Activated CD4-positive, alpha-beta memory T cell treated with anti-CD3 and anti-CD28 coated beads for 36 hours (primary cell): ENCODE measurements around the gene FUT3. TPM values are rescaled to one million over a fixed set of nuclear protein-coding genes. Genes with fewer than 3 reads are reported as not detected.
"Not testable (repeated sequence)": the region's sequence is repeated elsewhere in the genome, so short reads cannot be mapped to it uniquely, and the experiment has no call there.

ENCODE experiments used
- CTCF ChIA-PET: fragments of 350-600 bp; sonication (Branson Sonifier 250); formaldehyde crosslinking; loops from one replicate; lab custom pipeline; 2021; ENCODE audit warnings: antibody characterized with exemption, inconsistent platforms; lab: Charles Lee
- POLR2A ChIA-PET: fragments of 350-600 bp; sonication (Branson Sonifier 250); formaldehyde crosslinking; loops from one replicate; lab custom pipeline; 2021; ENCODE audit warnings: antibody characterized with exemption; lab: Charles Lee
- DNase-seq: peaks from one replicate; pipeline ENCODE4 v3.0.0-alpha.2; 2020
- H3K27ac Mint-ChIP-seq: one replicate; pipeline ENCODE4 v1.8.0; 2021; ENCODE audit warnings: mixed read lengths
- H3K27me3 Mint-ChIP-seq: one replicate; pipeline ENCODE4 v1.8.0; 2021; ENCODE audit warnings: mixed read lengths
- H3K36me3 Mint-ChIP-seq: one replicate; pipeline ENCODE4 v1.8.0; 2021; ENCODE audit warnings: mixed read lengths
- H3K4me1 Mint-ChIP-seq: one replicate; pipeline ENCODE4 v1.8.0; 2021; ENCODE audit warnings: low read depth, mixed read lengths
- H3K4me3 Mint-ChIP-seq: one replicate; pipeline ENCODE4 v1.8.0; 2021; ENCODE audit warnings: mild to moderate bottlenecking, mixed read lengths
- H3K9me3 Mint-ChIP-seq: one replicate; pipeline ENCODE4 v1.8.0; 2021; ENCODE audit warnings: mixed read lengths
- intact Hi-C: fragments of 100-400 bp; cut with micrococcal nuclease; formaldehyde crosslinking; loops from one replicate; pipeline ENCODE4 v1.15.1; 2023
- total RNA-seq, 2 experiments: library from RNA; stranded (reverse); gene quantifications; one replicate each; pipeline ENCODE4 v1.2.3, GENCODE V29; 2021

Gene FUT3
- total RNA-seq, 2 experiments from 2014 or later = not detected

- DNase-seq = no peak
- Mint-ChIP-seq H3K4me1 (no peaks in the 10 kb centered on the region), H3K36me3 (no peaks in the 10 kb centered on the region), H3K27me3 (peaks cover 9% of the 10 kb centered on the region), H3K27ac (no peak overlapping the region), H3K4me3 (no peak overlapping the region), H3K9me3 (no peaks in the 10 kb centered on the region)
- ChIA-PET POLR2A (no interaction called here), CTCF (no interaction called here)
- intact Hi-C loops = no loop called here
Measured at GRCh38 chr19:5880196-5880595, 28.9 kb upstream of the FUT3 start.

GRCh38 chr19:5877882-5878281 is 26.6 kb upstream of the FUT3 start:
- peaks cover 9% of the 10 kb centered on the region for H3K27me3 Mint-ChIP-seq
- no peaks in the 10 kb centered on the region for H3K36me3 Mint-ChIP-seq
- DNase-seq = no peak
- no peak overlapping the region for H3K4me3 Mint-ChIP-seq
- H3K27ac Mint-ChIP-seq = no peak overlapping the region
- CTCF ChIA-PET = no interaction called here
- intact Hi-C loops = no loop called here
- no peaks in the 10 kb centered on the region for H3K9me3 Mint-ChIP-seq
- no peaks in the 10 kb centered on the region for H3K4me1 Mint-ChIP-seq
- POLR2A ChIA-PET = no interaction called here

GRCh38 chr19:5877427-5877826 is 26.2 kb upstream of the FUT3 start:
- Mint-ChIP-seq H3K9me3 (no peaks in the 10 kb centered on the region), H3K4me3 (no peak overlapping the region), H3K27me3 (peaks cover 7% of the 10 kb centered on the region), H3K36me3 (no peaks in the 10 kb centered on the region), H3K27ac (no peak overlapping the region), H3K4me1 (no peaks in the 10 kb centered on the region)
- POLR2A ChIA-PET = no interaction called here
- no peak for DNase-seq
- intact Hi-C loops = no loop called here
- CTCF ChIA-PET = no interaction called here

GRCh38 chr19:5874496-5874895 is 23.2 kb upstream of the FUT3 start:
- CTCF ChIA-PET, intact Hi-C loops, H3K9me3 Mint-ChIP-seq, H3K27ac Mint-ChIP-seq, H3K36me3 Mint-ChIP-seq, H3K27me3 Mint-ChIP-seq, H3K4me3 Mint-ChIP-seq, H3K4me1 Mint-ChIP-seq, POLR2A ChIA-PET, DNase-seq: not testable (repeated sequence)

GRCh38 chr19:5873617-5874199 is 22.5 kb upstream of the FUT3 start:
- no peaks in the 10 kb centered on the region for H3K4me1 Mint-ChIP-seq
- no peak for DNase-seq
- no peaks in the 10 kb centered on the region for H3K9me3 Mint-ChIP-seq
- no peak overlapping the region for H3K27ac Mint-ChIP-seq
- no peak overlapping the region for H3K4me3 Mint-ChIP-seq
- intact Hi-C loops = no loop called here
- H3K27me3 Mint-ChIP-seq = peaks cover 3% of the 10 kb centered on the region
- CTCF ChIA-PET = no interaction called here
- POLR2A ChIA-PET = no interaction called here
- H3K36me3 Mint-ChIP-seq = no peaks in the 10 kb centered on the region

DNA sequence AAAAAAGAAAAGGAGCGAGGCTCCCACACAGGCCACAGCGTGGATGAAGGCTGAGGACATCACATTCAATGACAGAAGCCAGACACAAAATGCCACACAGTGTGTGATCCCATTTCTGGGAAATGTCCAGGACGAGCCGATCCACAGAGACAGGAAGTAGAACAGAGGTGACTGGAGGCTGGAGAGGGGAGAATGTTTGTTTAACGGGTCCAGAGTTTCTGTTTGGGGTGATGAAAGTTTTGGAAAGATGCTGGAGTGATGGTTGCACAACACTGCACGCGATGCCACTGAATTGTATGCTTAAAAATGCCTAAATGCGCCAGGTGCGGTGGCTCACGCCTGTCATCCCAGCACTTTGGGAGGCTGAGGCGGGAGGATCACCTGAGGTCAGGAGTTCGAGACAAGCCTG is 19.7 kb upstream of the FUT3 start:
- POLR2A ChIA-PET = no interaction called here
- H3K27ac Mint-ChIP-seq = no peak overlapping the region
- no peak overlapping the region for H3K4me3 Mint-ChIP-seq
- no peaks in the 10 kb centered on the region for H3K36me3 Mint-ChIP-seq
- H3K4me1 Mint-ChIP-seq = no peaks in the 10 kb centered on the region
- H3K9me3 Mint-ChIP-seq = no peaks in the 10 kb centered on the region
- CTCF ChIA-PET = no interaction called here
- DNase-seq = no peak
- H3K27me3 Mint-ChIP-seq = no peaks in the 10 kb centered on the region
- intact Hi-C loops = no loop called here

DNA sequence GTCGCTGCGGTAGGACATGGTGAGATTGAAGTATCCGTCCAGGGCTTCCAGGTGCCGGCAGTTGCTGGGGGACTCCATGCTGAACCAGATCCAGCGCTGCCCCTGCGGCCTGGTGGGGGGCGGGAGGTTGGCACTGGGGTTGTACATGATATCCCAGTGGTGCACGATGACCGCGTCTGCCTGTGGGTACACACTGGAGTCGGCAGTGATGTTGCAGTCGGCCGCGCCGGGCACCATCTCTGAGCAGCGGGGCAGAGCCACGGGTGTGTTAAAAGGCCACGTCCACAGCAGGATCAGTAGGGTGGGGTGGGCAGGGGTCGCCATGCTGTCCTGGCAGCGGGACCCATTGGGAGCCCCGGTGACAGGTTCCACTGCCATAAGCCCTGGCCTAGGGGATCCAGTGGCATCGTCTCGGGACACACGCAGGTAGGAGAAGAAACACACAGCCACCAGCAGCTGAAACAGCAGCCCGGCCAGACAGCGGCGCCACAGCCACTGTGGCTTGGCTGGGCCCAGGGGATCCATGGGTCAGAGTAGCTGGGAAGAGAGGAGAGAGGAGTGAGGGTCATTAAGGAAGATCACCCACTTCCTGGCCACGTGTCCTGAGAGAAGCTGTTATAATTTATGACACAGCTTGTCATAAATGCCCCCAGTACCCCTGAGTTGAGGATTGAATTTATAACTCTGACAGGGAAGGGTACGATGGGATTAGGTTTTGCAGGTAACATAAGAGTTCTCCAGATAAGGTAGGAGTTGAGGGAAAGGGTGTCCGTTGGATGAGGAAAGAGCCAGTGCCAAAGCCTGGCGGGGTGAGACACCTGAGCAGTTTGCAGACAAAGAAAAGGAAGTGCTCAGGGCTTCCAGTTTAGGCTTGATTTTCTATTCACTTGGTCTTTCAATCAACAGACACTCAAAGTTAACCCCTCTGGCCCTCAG is 16.2 kb upstream of the FUT3 start:
- no peak overlapping the region for H3K4me3 Mint-ChIP-seq
- no peaks in the 10 kb centered on the region for H3K9me3 Mint-ChIP-seq
- H3K27ac Mint-ChIP-seq = no peak overlapping the region
- DNase-seq = no peak
- intact Hi-C loops = no loop called here
- POLR2A ChIA-PET = no interaction called here
- no peaks in the 10 kb centered on the region for H3K36me3 Mint-ChIP-seq
- CTCF ChIA-PET = no interaction called here
- no peaks in the 10 kb centered on the region for H3K27me3 Mint-ChIP-seq
- H3K4me1 Mint-ChIP-seq = no peaks in the 10 kb centered on the region

GRCh38 chr19:5865772-5866171 is 14.5 kb upstream of the FUT3 start:
- CTCF ChIA-PET = interaction anchor here (0.6 kb wide), 1 partner anchor 102 kb away, joined by 3 read pairs; no protein-coding TSS in a partner anchor
- Mint-ChIP-seq H3K4me1 (no peaks in the 10 kb centered on the region), H3K36me3 (no peaks in the 10 kb centered on the region), H3K4me3 (no peak overlapping the region), H3K9me3 (no peaks in the 10 kb centered on the region), H3K27ac (no peak overlapping the region), H3K27me3 (no peaks in the 10 kb centered on the region)
- no peak for DNase-seq
- intact Hi-C loops = no loop called here
- POLR2A ChIA-PET = no interaction called here

DNA sequence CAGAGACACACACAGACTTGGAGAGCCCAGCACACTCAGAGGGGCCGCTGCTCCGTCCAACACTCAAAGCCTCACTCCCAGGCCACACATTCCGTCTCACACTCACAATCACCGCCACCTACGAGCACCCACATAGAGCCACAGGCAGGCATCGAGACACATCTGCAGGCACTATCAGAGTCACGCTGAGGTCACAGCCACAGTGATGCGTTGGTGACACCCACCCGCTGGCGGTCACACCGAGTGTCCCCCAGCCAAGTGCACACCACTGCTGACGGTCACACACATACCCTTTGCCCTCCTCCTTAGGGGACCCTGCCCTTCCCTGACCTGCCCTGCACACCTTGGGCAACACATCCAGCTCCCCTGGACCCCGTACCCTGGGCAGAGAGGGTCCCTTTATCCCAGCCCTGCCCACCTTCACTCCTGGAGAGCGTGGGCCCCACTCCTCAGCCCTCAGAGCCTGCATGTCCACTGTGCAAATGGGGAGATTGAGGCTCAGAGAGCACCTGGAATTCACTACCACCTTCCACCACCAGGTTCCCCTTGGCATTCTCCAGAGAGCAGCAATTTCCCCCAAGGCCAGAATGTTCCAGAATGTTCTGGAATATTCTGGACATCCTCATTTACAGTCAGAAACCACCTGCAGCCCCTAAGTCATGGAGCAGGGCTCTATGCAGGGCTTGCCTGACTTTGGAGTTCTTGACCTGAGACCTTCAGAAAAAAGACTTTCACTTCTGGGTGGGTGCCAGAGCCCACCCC is 13.7 kb upstream of the FUT3 start:
- Mint-ChIP-seq H3K4me1 (no peaks in the 10 kb centered on the region), H3K27ac (no peak overlapping the region), H3K27me3 (no peaks in the 10 kb centered on the region), H3K36me3 (no peaks in the 10 kb centered on the region), H3K9me3 (no peaks in the 10 kb centered on the region), H3K4me3 (no peak overlapping the region)
- POLR2A ChIA-PET = no interaction called here
- DNase-seq = no peak
- CTCF ChIA-PET = no interaction called here
- intact Hi-C loops = no loop called here

DNA sequence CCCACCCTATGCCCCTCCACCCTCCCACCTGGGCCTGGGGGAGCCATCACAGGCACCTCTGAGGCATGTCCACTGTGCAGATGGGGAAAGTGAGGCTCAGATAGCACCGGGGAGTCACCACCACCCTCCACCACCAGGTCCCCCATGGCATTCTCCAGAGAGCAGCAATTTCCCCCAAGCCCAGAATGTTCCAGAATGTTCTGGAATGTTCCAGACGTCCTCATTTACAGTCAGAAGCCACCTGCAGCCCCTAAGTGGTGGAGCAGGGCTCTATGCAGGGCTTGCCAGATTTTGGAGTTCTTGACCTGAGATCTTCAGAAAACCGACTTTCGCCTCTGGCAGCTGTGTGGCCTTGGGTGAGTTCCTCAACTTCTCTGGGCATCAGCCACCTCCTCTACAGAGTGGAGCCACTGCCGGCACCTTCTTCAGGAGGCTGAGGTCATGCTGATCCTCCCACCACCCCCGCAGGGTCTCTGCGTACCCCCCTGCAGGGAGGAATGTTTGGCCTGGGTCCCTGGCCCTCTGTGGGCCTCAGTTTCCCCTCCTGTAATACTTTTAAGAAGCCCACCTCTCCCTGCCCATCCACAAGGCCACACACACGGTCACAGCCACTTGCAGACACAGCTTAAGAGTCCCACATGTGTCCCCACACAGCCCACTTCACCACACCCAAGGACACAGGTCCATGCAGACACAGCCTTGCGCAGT is 12.9 kb upstream of the FUT3 start:
- H3K27ac Mint-ChIP-seq = no peak overlapping the region
- ChIA-PET POLR2A (no interaction called here), CTCF (no interaction called here)
- no peaks in the 10 kb centered on the region for H3K9me3 Mint-ChIP-seq
- no peaks in the 10 kb centered on the region for H3K4me1 Mint-ChIP-seq
- H3K27me3 Mint-ChIP-seq = no peaks in the 10 kb centered on the region
- no peaks in the 10 kb centered on the region for H3K36me3 Mint-ChIP-seq
- H3K4me3 Mint-ChIP-seq = no peak overlapping the region
- DNase-seq = no peak
- intact Hi-C loops = no loop called here

DNA sequence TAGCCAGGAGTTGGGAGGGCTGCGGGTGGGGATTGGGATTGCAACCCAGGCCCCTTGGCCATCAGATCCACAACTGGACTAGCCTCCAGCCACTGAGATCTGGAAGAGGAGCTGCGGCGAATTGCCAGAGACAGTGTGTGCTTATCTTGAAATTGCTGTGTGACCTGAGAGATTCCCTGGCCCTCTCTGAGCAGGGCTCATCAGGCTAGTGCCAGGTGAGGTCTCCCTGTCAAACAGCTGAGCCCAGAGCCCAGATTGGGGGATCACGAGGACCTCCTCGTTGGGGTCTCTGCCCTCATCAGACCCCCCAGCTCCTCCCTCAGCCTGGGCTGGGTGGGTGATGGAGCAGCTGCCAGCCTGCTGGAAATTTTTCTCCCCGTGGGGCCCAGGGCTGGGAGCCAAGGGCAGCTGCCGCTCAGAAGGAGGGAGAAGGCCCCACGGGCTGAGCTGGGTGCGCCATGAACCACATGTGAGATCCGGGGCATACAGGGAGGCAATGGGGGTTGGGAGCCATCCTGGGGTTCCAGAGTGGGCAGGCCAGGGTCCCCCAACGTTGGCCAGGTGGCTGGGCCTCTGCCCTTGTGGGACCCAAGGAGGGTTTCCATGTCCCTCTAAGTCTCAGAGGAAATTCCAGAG is 11.9 kb upstream of the FUT3 start:
- no peak for DNase-seq
- Mint-ChIP-seq H3K4me3 (no peak overlapping the region), H3K9me3 (no peaks in the 10 kb centered on the region), H3K27me3 (no peaks in the 10 kb centered on the region), H3K4me1 (no peaks in the 10 kb centered on the region), H3K27ac (no peak overlapping the region), H3K36me3 (no peaks in the 10 kb centered on the region)
- CTCF ChIA-PET = no interaction called here
- intact Hi-C loops = no loop called here
- POLR2A ChIA-PET = no interaction called here
